A673 (cell line): Measurements from ENCODE around the gene RNF187.

Experiments used
- EZH2 ChIP-seq: fragments of 200-600 bp; sonication (generic); IDR thresholded peaks from 2 replicates; pipeline ENCODE4 v1.6.1; 2017; ENCODE audit warnings: borderline replicate concordance, low read depth, mild to moderate bottlenecking, mixed read lengths, antibody characterized with exemption, low read length; ENCODE audit not compliant: poor library complexity, severe bottlenecking
- TF ChIP-seq, protein P1 (sequence below): fragments of 300-800, 200-600 bp; sonication (generic); conservative IDR thresholded peaks from 2 replicates; pipeline ENCODE4 v1.5.1; 2017; ENCODE audit warnings: low read depth, mild to moderate bottlenecking, antibody characterized with exemption, low read length, moderate library complexity, mixed read lengths

DNA sequence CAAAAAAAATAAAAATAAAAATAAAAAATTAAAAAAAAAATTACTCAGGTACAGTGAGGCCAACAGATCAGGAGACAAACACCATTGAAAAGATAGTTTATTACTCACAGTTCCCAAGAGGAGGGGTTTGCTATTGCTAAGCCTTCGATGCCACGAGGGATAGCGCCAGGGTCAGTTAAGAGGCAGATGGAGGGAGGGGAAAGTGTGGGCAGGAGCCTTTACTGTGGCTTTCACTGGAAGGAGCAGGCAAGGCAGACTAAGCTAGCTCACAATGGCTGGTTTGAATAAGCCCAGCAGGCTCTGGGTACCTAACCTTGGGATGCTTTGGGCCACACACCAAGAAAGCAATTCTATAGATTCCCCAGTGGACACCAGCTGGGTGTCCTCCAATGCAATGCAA is 12.7 kb upstream of the RNF187 start:
- TF ChIP-seq, protein P1, sequence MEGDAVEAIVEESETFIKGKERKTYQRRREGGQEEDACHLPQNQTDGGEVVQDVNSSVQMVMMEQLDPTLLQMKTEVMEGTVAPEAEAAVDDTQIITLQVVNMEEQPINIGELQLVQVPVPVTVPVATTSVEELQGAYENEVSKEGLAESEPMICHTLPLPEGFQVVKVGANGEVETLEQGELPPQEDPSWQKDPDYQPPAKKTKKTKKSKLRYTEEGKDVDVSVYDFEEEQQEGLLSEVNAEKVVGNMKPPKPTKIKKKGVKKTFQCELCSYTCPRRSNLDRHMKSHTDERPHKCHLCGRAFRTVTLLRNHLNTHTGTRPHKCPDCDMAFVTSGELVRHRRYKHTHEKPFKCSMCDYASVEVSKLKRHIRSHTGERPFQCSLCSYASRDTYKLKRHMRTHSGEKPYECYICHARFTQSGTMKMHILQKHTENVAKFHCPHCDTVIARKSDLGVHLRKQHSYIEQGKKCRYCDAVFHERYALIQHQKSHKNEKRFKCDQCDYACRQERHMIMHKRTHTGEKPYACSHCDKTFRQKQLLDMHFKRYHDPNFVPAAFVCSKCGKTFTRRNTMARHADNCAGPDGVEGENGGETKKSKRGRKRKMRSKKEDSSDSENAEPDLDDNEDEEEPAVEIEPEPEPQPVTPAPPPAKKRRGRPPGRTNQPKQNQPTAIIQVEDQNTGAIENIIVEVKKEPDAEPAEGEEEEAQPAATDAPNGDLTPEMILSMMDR = no peak
- no peak for TF ChIP-seq EZH2
